ENCODE results near the gene ZNF81.
"Not testable (repeated sequence)": the region's sequence is repeated elsewhere in the genome, so short reads cannot be mapped to it uniquely, and the experiment has no call there.

Gene ZNF81

GRCh38 chrX:47936940-47937317 is 100.2 kb downstream of the ZNF81 start:
- no peak for DNase-seq

GRCh38 chrX:47940448-47940847 is 103.7 kb downstream of the ZNF81 start:
- no peak for DNase-seq

DNA sequence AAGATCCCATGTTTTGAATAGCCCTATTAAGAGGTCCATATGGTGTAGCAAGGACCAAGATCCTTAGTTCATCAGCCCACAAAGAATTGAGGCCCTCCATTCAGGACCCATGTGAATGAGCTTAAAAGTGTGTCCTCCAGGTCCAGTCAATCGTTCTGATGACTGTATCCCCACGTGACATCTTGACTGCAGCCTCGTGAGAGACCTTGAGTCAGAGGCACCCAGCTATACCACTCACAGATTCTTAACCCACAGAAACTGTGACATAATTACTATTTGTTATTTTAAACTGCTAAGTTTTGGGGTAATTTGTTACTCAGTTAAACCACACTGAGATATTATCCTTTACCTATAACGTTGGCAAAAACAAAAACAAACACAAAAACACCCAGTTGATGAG is 104.7 kb downstream of the ZNF81 start:
- no peak for DNase-seq

DNA sequence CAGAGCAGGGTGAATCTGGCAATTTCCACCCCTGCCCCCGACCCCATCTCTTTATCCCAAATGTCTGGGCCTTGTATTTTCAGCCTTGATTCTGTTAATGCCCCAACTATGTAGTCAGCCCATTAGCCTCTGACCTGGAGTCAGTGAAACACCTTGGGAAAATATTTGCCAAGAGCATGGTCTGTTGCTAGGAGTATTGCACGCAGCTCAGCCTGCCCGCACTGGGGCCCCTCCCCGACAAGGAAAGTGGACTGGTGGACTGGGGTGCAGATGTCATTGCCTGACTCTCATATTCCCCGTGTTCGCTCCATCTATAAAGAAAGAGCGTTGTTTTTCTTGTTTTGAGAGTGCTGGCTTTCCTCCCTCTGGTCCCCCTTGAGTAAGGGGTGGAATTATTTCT is 118.6 kb downstream of the ZNF81 start:
- not testable (repeated sequence) for DNase-seq

DNA sequence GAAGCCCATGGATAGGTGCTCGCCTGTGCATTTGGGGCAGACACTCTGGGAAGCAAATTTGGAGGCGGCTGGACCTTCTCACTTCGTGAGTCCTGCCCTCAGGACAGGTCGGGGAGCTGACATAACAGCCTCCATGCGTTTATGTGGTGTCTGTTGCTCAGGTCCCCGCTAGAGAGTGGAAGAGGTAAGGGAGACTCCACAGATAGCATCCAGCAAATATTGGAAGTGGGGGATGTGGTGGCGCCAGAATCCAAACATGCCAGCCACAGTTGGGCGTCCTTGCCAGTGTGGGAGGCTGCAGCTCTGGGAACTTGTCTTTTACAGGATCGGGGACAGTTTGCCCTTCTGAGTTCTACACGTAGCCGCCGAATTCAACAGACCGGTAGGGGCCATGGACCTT is 119.3 kb downstream of the ZNF81 start:
- no peak for DNase-seq

DNA sequence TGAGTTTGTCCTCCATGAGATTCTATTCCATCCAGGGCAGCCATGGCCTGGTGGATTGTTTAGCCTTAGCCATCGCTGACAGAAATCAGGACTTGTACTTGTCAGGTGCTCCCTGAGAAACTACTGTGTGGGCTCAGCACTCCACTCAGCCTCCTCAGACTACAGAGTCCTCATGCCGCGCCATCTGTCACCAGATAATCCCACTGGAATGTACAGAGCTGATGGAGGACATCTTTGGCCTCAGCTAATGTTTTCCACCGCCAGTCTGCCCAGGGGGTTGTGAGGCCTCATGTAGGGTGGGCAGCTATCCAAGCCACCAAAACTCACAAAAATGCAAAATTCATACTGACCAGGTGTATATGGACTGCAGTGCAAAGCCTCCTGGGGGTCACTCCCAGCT is 121.5 kb downstream of the ZNF81 start:
- not testable (repeated sequence) for DNase-seq

DNA sequence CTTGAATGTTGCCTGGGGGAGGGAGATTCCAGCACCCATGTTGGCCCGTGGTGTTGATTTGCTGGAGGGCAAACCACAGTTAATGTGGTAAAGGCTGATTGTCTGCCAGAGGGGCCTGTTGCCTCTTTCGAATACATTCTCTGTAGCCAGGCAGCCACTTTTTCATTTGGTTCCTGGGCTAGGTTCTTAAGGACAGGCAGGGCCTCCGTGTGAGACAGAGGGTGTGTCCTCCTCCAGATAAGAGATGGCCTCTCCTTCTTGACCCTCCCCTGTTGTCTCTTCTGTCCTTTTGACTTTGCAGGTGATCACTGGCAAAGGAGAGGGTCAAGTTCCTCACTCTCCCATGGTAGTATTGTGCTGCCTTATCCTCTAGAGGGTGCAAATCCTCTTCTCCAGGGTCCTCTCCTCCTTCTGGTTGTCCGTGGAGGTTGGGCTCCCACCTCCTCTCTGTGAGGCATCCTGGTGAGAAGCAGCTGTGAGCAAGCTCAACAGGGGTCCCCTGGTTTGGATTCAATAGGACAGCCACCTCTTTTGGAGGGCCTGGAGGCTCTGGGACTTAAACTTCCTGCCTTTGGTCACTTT is 122.2 kb downstream of the ZNF81 start:
- DNase-seq, result no peak

DNA sequence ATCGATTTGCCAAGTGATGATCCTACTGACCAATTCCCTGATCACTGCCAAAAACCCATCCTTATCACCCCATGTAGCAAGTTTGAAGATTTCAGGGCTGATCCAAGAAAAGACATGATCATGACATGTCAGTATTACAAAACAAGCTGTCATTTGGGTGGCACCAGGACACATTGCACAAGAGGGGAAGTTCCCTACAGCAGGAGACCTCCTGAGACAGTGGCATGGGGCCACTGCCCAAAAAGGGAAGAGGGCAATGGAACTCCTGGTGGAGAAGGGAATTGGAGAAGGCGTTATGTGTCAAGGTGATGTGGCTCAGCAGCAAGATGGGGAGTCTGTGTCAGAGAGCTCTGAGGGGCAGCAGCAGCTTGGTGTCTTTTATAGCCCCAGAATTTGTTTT is 123.7 kb downstream of the ZNF81 start:
- no peak for DNase-seq

GRCh38 chrX:47961830-47962229 is 125.1 kb downstream of the ZNF81 start:
- DNase-seq, result not testable (repeated sequence)

- DNase-seq, result not testable (repeated sequence)
Measured at GRCh38 chrX:47965526-47965925, 128.8 kb downstream of the ZNF81 start.

Measured in DMS79 (cell line).